Motor neuron (in vitro differentiated cells): Measurements from ENCODE around the gene BLMH. TPM values are rescaled to one million over a fixed set of nuclear protein-coding genes. Genes with fewer than 3 reads are reported as not detected.
"Not testable (repeated sequence)": the region's sequence is repeated elsewhere in the genome, so short reads cannot be mapped to it uniquely, and the experiment has no call there.

Experiments
- ATAC-seq, 8 experiments: fragments of 200-7000 bp; cut with Tn5 transposase; replicated peaks in 6 of 8; 2 replicates each; pipeline ENCODE4 v1.8.0; 2021; ENCODE audit warnings: mild to moderate bottlenecking in 8 of 8, moderate library complexity in 8 of 8
- H3K27ac ChIP-seq, 2 donors: fragments of 250-450 bp; sonication (Bioruptor Pico); 2 replicates each; pipeline ENCODE4 v1.9.0; 2021; ENCODE audit warnings: antibody characterized with exemption in 2 of 2, mild to moderate bottlenecking in 2 of 2, moderate library complexity in 1 of 2
- H3K4me1 ChIP-seq, 2 donors: fragments of 250-450 bp; sonication (Bioruptor Pico); replicated peaks in 1 of 2; 2 replicates each; pipeline ENCODE4 v1.6.1; 2021; ENCODE audit warnings: antibody characterized with exemption in 2 of 2, mild to moderate bottlenecking in 2 of 2, moderate library complexity in 1 of 2
- H3K4me3 ChIP-seq, 5 donors: fragments of 250-450 bp; sonication (Bioruptor Pico); 2 replicates each; pipeline ENCODE4 v1.9.0; 2021; ENCODE audit warnings: antibody characterized with exemption in 5 of 5, mild to moderate bottlenecking in 5 of 5, moderate library complexity in 4 of 5
- WGBS, 10 experiments: fragments of 450-650 bp; shearing (Covaris generic); methylation state at CpG; one replicate each; pipeline ENCODE4 v1.0.0; 2022; 5-methylcytosine and 5-hydroxymethylcytosine counted together
- in situ Hi-C, 9 experiments: fragments of 400-800 bp; cut with MboI; loops; one replicate each; pipeline ENCODE4 v1.15.0; 2021; ENCODE audit warnings: low sequenced_read_pairs in 9 of 9, low pct_unique_long_range_greater_than_20kb in 2 of 9; ENCODE audit not compliant: unreplicated experiment in 9 of 9
- total RNA-seq, 8 experiments: library from RNA; unstranded; fragments of 300-600 nt; gene quantifications; 2 replicates each; pipeline versions ENCODE4 v1.2.3 to v1.2.4, GENCODE V29; 2022

The BLMH gene
- total RNA-seq, 8 experiments from 2014 or later = 21.9 to 69.2 (median 32.5) TPM

DNA sequence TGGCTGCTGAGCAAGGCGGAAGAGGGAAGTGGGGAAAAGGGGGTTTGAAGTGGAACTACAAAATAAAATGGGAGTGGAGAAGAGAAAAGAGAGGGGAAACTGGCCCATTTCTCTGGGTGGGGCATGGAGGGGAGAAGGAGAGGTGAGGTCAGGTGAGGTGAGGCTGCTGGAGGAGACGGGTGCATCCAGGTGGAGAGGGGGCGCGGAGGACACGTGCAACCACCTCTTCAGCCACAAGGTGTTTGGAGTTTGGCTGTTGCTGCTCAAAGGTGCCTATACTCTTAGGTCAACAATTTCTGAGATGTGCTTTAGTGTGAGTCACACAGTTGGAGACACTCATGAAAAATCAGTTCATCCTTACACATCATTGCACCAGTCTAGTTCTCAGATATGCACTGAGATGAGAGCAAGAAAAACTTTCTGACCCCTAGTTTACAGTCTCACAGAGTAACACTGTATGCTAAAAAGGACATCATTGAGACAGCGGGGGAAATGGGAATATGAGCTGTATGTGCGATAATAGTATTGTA lies 61.1 kb downstream of the BLMH start:
- H3K4me1 ChIP-seq = peaks cover 0 to 4% of the 10 kb centered on the region in 2 donors
- no peak overlapping the region for H3K4me3 ChIP-seq
- in situ Hi-C loops = no loop called here
- no peak overlapping the region for H3K27ac ChIP-seq
- 83 to 100% (median 92%) methylated on average over 1 to 5 of the region's 7 CpGs; no CpG with 5 or more reads in 2 of the 10 experiments for WGBS, 10 experiments
- ATAC-seq = no peak

- H3K27ac ChIP-seq, H3K4me3 ChIP-seq, in situ Hi-C loops, ATAC-seq, H3K4me1 ChIP-seq: not testable (repeated sequence)
- 11 to 56% (median 37%) methylated on average over 1 of the region's 1 CpG; no CpG with 5 or more reads in 6 of the 10 experiments for WGBS, 10 experiments
These were observed 61.7 kb downstream of the BLMH start for GRCh38 chr17:30230009-30230408.

DNA sequence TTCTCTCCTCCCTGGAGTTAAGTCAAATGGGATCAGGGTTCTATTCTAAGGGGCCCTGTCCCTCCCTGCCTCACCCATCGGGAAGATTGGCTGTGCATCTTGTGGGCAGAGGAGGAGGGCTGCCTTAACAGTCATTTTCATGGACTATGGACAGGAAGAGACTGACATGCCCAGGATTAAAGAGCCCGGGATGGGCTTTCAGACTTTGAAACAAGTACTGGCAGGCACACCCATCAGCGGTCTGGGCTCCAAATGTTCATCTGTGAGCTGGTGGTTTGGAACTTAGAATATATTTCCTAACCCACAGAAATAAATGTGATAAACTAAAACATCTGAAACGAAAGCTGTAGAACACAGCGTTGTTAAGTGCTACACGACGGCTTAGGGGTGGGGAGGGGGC lies 62.7 kb downstream of the BLMH start:
- in situ Hi-C loops = no loop called here
- WGBS, 10 experiments = 0 to 100% (median 60%) methylated on average over 1 to 7 of the region's 7 CpGs
- no peaks in the 10 kb centered on the region for H3K4me1 ChIP-seq
- H3K27ac ChIP-seq = no peak overlapping the region
- no peak overlapping the region for H3K4me3 ChIP-seq
- ATAC-seq = peak in 3 of 8 experiments; percentile 61 to 72 (median 65)

DNA sequence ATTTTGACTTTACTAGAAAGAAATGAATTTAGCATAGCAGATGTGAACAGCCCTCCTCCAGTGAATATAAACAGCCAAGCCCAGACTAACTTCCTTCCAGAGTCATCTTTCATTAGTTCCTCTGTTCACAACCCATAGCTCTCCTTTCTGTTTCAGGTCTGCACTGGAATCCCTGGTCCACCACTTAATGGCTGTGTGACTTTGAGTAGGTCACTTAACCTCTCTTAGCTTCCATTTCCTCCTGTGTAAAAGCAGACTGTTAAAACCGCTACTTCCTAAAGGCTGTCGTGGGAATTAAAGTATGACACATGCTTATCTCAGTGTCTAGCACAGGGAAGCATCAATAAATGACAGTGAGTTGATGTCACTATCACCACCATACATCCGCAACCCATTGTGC lies 63.7 kb downstream of the BLMH start:
- 80 to 100% (median 94%) methylated on average over 1 to 3 of the region's 3 CpGs; no CpG with 5 or more reads in 3 of the 10 experiments for WGBS, 10 experiments
- no peaks in the 10 kb centered on the region for H3K4me1 ChIP-seq
- no peak overlapping the region for H3K27ac ChIP-seq
- ATAC-seq = peak in 1 of 8 experiments; percentile 7
- no peak overlapping the region for H3K4me3 ChIP-seq
- in situ Hi-C loops = no loop called here

DNA sequence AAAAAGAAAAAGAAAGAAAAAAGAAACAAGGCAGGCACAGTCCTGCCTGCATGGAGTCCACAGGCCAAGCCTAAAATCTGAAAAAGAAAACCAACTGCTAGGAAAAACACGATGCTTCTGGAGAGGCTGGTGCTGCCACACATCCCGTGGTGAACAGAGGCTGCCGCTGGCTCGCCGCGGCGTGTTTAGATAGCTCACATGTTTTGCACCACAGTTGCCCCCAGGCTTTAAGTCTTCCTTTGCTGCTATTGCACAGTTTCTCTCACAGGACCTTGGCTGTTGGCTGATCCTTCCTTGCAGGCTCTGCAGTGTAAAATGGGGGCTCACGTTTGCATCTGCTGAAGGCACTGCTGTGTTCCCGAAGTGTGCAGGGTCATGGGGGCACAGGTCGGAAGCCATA lies 64.9 kb downstream of the BLMH start:
- H3K4me1 ChIP-seq = peaks cover 0 to 2% of the 10 kb centered on the region in 2 donors
- 54 to 100% (median 78%) methylated on average over 1 to 9 of the region's 10 CpGs for WGBS, 10 experiments
- in situ Hi-C loops = no loop called here
- no peak overlapping the region for H3K4me3 ChIP-seq
- ATAC-seq = no peak
- H3K27ac ChIP-seq = no peak overlapping the region

GRCh38 chr17:30225919-30226553 lies 65.7 kb downstream of the BLMH start:
- no peak for ATAC-seq

DNA sequence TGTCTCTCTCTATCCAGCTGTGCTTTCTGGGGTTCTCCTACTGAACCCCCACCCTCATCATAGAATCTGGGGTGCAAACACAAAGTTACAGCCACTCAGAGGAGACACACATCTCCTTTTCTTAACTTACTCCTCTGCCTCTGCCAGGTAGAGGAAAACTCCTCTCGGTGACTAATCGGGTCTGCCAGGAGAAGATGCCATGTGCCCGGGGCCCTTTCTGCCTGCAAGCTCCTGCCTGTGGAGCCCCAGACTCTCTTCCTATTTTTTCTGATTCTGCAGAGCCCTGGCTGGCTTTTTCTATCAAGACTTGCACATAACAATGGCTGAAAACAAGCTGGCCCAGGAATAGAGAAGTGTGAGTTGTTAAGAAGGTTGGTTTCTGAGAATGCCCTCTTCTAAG lies 66.6 kb downstream of the BLMH start:
- no peak for ATAC-seq
- no peak overlapping the region for H3K27ac ChIP-seq
- WGBS, 10 experiments = 0 to 67% (median 20%) methylated on average over 1 to 3 of the region's 3 CpGs; no CpG with 5 or more reads in 5 of the 10 experiments
- H3K4me1 ChIP-seq = peaks cover 0 to 2% of the 10 kb centered on the region in 2 donors
- no peak overlapping the region for H3K4me3 ChIP-seq
- in situ Hi-C loops = no loop called here

More at GRCh38 chr17:30225919-30226553, 65.7 kb downstream of the BLMH start:
- H3K4me1 ChIP-seq = peaks cover 0 to 2% of the 10 kb centered on the region in 2 donors
- H3K27ac ChIP-seq = no peak overlapping the region
- in situ Hi-C loops = no loop called here
- WGBS, 10 experiments = 20 to 93% (median 74%) methylated on average over 1 to 13 of the region's 15 CpGs; no CpG with 5 or more reads in 1 of the 10 experiments
- no peak overlapping the region for H3K4me3 ChIP-seq

DNA sequence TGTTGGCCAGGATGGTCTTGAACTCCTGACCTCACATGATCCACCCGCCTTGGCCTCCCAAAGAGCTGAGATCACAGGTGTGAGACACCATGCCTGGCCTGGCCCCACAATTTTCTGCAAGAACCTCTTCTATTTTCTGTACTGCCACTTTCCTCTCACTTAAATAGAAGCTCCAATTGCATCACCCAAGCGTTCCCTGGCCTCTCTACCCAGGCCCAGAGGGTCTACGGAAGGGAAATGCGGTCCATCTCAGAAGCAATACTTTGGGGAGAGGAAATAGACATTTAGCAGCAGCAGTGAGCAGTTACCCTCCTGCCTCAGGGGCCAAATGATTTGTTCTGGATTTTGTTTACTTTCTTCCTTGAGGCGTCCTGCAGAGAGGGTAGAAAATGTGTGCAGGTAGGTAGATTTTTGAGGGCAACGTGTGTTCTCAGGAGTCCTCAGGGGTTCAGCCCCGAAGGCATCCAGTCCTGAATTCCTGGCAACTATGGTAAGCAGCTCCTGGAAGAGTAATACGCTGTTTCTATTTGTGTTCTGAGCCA lies 67.3 kb downstream of the BLMH start:
- Histone ChIP-seq H3K4me3 (no peak overlapping the region), H3K4me1 (peaks cover 0 to 2% of the 10 kb centered on the region in 2 donors), H3K27ac (no peak overlapping the region)
- ATAC-seq = no peak
- in situ Hi-C loops = no loop called here
- 44 to 100% (median 83%) methylated on average over 1 to 6 of the region's 8 CpGs; no CpG with 5 or more reads in 1 of the 10 experiments for WGBS, 10 experiments

DNA sequence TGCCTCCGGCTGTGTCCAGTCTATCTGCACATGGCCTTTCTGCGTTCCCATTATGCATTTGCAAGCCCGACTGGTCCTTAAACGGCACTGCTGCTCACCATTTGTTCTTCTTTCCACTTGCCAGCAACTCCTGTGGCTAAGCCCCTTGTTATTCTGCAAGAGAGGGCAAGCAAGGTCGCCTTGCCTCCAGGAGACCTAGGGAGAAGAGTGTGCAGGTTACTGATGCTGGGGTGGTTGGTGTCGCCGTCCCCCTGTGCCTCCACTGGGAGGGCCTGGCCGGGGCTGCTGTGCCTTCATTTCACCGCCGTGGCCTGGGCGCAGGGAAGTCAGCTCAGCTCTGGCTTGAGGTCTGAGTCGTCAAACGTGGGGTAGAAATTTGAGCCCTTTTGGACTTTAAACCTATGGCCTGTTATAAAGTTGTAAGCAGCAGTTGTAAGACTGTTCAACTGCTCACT lies 69.0 kb downstream of the BLMH start:
- Histone ChIP-seq H3K4me3 (no peak overlapping the region), H3K4me1 (peaks cover 0 to 2% of the 10 kb centered on the region in 2 donors), H3K27ac (no peak overlapping the region)
- WGBS, 10 experiments = 38 to 80% (median 63%) methylated on average over 1 to 10 of the region's 13 CpGs; no CpG with 5 or more reads in 2 of the 10 experiments
- ATAC-seq = no peak
- in situ Hi-C loops = no loop called here

GRCh38 chr17:30222251-30222650 lies 69.5 kb downstream of the BLMH start:
- H3K27ac ChIP-seq = no peak overlapping the region
- WGBS, 10 experiments = 32 to 100% (median 69%) methylated on average over 1 to 3 of the region's 4 CpGs; no CpG with 5 or more reads in 1 of the 10 experiments
- H3K4me1 ChIP-seq = peaks cover 0 to 2% of the 10 kb centered on the region in 2 donors
- no peak overlapping the region for H3K4me3 ChIP-seq
- in situ Hi-C loops = no loop called here
- no peak for ATAC-seq

- ATAC-seq = no peak
- no CpG with 5 or more reads among the region's 10 CpGs for WGBS, 10 experiments
- in situ Hi-C loops = no loop called here
- H3K4me1 ChIP-seq = peaks cover 0 to 2% of the 10 kb centered on the region in 2 donors
- no peak overlapping the region for H3K4me3 ChIP-seq
- H3K27ac ChIP-seq = no peak overlapping the region
These were observed 70.4 kb downstream of the BLMH start for GRCh38 chr17:30221346-30221745.

DNA sequence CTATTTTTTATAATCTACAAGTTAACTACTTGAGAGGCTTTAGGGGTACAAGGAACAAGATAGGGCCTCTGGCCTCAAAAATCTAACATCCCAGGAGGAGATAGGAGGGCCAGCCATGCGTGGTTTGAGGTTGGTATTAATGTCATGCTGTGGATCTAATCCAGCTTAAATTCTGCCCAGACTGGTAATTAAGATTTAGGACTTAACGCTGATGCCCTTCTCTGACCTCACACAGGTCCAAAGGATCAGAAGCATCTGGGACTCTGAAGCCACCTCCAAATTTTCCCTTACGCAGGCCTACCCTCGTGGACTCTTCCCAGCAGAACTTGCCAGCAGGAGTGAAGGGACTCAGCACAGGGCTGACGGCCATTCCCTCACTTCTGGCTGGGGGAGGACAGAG lies 71.3 kb downstream of the BLMH start:
- Histone ChIP-seq H3K4me3 (no peak overlapping the region), H3K4me1 (peaks cover 0 to 2% of the 10 kb centered on the region in 2 donors), H3K27ac (no peak overlapping the region)
- no peak for ATAC-seq
- in situ Hi-C loops = no loop called here
- WGBS, 10 experiments = 60 to 100% (median 85%) methylated on average over 1 to 5 of the region's 5 CpGs; no CpG with 5 or more reads in 4 of the 10 experiments

DNA sequence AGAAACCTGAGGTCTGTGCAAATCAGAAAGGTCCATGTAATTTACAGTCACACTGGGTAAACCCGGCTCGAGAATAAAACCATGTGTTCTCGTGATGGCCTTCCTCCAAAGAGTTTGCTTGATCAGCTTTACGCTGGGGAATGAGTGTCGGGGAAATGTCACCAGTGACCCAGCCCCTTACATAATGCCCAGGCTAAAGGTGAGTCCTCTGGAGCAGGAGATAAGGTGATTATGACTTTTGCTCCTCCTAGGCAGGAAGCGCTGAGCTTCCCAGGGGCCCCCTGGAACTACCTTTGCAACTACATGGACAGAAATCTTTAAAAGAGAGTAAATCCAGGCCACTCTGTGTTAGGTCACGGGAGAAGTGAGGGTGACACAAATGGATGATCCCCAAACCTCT lies 71.9 kb downstream of the BLMH start:
- in situ Hi-C loops = no loop called here
- H3K4me3 ChIP-seq = no peak overlapping the region
- H3K4me1 ChIP-seq = peaks cover 0 to 2% of the 10 kb centered on the region in 2 donors
- H3K27ac ChIP-seq = no peak overlapping the region
- ATAC-seq = no peak
- 32 to 96% (median 64%) methylated on average over 2 to 5 of the region's 7 CpGs; no CpG with 5 or more reads in 2 of the 10 experiments for WGBS, 10 experiments
